ENCODE results near the gene GABRB1. TPM values are rescaled to one million over a fixed set of nuclear protein-coding genes. Genes with fewer than 3 reads are reported as not detected.

GABRB1 gene
- total and polyA plus RNA-seq, 5 donors from 2014 or later, result not detected

DNA sequence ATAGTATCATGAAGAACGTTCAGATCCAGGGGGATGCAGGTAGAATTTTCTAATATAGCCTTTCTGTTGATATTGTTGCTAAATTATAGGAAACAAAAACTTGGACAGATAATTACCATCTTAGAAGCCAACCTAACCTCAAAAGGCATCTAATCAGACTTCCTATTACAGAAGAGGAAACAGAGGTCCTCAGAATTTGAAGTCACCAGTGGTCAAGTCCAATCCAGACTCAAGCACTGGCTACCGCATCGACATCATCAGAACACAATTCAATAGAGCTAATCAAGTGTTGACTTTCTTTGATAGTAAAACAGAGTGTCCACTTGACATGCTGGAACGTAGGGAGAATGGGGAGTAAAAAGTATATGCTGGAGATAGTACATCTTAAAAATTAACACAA is 443.4 kb downstream of the GABRB1 start:
- Histone ChIP-seq H3K27me3 (ENCODE audit: control insufficient read depth, insufficient read depth, low read length) (peaks cover 12% of the 10 kb centered on the region), H3K9me3 (ENCODE audit: control insufficient read depth in 2 of 2, low read length in 2 of 2) (no peaks in the 10 kb centered on the region), H3K27ac (ENCODE audit: insufficient read depth, low read length, poor library complexity, severe bottlenecking) (no peak overlapping the region), H3K36me3 (ENCODE audit: control insufficient read depth, insufficient read depth, low read length) (no peaks in the 10 kb centered on the region), H3K4me1 (ENCODE audit: control insufficient read depth, insufficient read depth, low read length, poor library complexity, severe bottlenecking) (no peaks in the 10 kb centered on the region), H3K4me3 (ENCODE audit: low read depth, low read length) (no peak overlapping the region)
- no peak for DNase-seq
- no peak for ATAC-seq (ENCODE audit: low read depth in 2 of 2)
- Mint-ChIP-seq H3K27ac (no peak overlapping the region), H3K9me3 (peaks cover 0 to 2% (median 0%) of the 10 kb centered on the region in 7 donors), H3K27me3 (peaks cover 38% of the 10 kb centered on the region), H3K4me1 (no peaks in the 10 kb centered on the region), H3K36me3 (no peaks in the 10 kb centered on the region), H3K4me3 (no peak overlapping the region)

DNA sequence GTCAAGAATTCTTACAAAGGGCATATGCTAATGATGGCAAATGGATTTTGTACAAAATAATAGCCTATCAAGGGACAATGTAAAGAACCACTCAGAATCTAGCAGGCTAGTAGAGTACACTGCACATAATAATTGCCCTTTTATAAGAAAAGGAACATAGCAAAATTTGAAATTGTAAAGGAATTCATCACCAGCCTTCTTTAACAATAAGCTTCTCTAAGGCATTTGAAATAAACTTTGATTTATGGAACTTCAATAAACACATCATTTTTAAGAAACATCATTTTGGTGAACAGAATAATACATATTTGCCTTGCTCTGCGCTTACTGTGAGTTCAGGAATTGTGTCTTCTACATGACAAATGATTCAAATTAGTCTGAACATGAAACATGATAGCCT is 444.0 kb downstream of the GABRB1 start:
- Mint-ChIP-seq H3K4me3 (no peak overlapping the region), H3K36me3 (no peaks in the 10 kb centered on the region), H3K27me3 (peaks cover 38% of the 10 kb centered on the region), H3K9me3 (peaks cover 0 to 3% (median 0%) of the 10 kb centered on the region in 7 donors), H3K27ac (no peak overlapping the region), H3K4me1 (no peaks in the 10 kb centered on the region)
- ATAC-seq (ENCODE audit: low read depth in 2 of 2) (no peak), DNase-seq (no peak)
- Histone ChIP-seq H3K36me3 (ENCODE audit: control insufficient read depth, insufficient read depth, low read length) (no peaks in the 10 kb centered on the region), H3K27me3 (ENCODE audit: control insufficient read depth, insufficient read depth, low read length) (peaks cover 8% of the 10 kb centered on the region), H3K4me1 (ENCODE audit: control insufficient read depth, insufficient read depth, low read length, poor library complexity, severe bottlenecking) (no peaks in the 10 kb centered on the region), H3K27ac (ENCODE audit: insufficient read depth, low read length, poor library complexity, severe bottlenecking) (no peak overlapping the region), H3K9me3 (ENCODE audit: control insufficient read depth in 2 of 2, low read length in 2 of 2) (no peaks in the 10 kb centered on the region), H3K4me3 (ENCODE audit: low read depth, low read length) (no peak overlapping the region)

Other genes starting within 250 kb of the GABRB1 start
- gene COX7B2, start 122.3 kb upstream of the GABRB1 start, total RNA-seq, result not detected
- not detected for gene COX7B2, start 122.3 kb upstream of the GABRB1 start, polyA plus RNA-seq
- not detected for gene GABRA4, start 38.0 kb upstream of the GABRB1 start, total RNA-seq
- gene GABRA4, start 38.0 kb upstream of the GABRB1 start, polyA plus RNA-seq, result not detected